ENCODE data around the gene UBAP1L. TPM values are rescaled to one million over a fixed set of nuclear protein-coding genes. Genes with fewer than 3 reads are reported as not detected.

Gene UBAP1L
- total RNA-seq, result 2.2 and 2.4 TPM in 2 replicates

DNA sequence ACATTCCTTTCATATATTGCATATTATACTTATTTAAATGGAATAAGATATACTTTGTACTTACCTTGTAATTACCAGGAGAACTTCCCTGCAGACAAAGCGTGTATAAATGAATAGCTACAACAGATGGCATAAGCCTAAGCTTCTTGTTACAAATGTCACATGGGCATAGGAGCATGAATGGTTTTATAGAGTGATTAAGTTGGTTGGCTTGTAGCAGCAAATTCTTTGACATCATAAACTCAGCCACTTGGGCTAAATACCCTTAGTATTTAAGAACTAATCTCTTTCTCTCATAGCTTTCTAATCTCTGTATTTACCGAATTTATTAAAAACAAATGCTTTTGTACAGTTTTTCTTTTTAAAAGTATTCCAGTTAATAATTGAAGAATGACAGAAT lies at the start of gene UBAP1L:
UBAP1L (minus strand) TSS at position 115 of the 400 bp plus-strand sequence. CDS start 8,985 bp downstream, outside the sequence.

DNA sequence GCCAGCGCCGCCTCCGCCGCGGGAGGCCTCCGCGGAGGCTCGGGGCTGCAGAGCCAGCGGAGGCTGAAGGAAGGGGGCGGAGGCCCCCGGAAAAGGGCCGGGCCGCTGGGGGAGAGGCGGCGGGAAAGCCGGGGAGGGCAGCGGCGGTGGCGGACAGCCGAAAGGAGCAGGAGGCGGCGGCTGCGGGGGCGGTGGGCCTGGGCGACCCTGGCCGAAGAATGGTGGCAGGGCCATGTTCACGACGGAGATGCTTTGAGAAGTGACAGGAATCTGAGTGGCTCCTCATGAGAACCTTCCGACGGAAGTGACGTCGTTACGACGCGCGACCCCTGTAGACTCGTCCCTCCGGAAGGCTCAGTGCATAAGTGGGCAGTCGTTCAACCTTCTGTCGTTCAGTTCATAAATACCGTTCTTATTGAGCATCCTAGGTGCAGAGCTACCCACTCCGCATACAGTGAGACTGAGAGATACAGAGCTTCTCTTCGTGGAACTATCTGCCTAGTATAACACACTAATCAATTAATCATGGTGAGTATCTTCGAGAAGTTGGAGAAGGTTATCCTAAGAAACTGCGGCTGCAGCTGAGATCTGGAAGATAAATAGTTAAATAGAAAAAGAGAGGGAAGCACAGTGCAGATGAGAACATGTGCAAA lies 18.7 kb upstream of the UBAP1L start, which contains the start of gene PDCD7:
PDCD7 (minus strand) TSS at position 261 of the 653 bp plus-strand sequence; CDS start at position 234, 27 bp downstream.

DNA sequence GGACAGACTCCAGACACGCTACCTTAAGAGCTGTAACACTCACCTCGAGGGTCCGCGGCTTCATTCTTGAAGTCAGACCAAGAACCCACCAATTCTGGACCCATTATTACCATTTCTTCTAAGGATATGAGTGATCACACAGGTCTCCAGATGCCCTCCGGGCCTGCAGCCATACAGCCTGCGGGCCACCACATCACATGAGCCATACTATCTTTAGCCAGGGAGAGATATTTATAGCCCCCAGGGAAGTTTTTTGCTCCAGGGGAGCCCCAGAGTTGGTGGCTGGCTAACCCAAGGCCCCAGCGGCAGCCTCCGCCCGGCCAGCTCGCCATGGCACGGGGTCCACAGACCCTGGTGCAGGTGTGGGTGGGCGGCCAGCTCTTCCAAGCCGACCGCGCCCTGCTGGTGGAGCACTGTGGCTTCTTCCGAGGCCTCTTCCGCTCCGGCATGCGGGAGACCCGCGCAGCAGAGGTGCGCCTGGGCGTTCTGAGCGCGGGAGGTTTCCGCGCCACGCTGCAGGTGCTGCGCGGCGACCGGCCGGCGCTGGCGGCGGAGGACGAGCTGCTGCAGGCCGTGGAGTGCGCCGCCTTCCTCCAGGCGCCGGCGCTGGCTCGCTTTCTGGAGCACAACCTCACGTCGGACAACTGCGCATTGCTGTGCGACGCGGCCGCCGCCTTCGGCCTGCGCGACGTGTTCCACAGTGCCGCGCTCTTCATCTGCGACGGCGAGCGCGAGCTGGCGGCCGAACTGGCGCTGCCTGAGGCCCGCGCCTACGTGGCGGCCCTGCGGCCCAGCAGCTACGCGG lies 38.3 kb downstream of the UBAP1L start, which contains the start of gene KBTBD13:
KBTBD13 (plus strand) TSS at position 261 of the 805 bp plus-strand sequence; CDS start at position 331, 70 bp downstream.

DNA sequence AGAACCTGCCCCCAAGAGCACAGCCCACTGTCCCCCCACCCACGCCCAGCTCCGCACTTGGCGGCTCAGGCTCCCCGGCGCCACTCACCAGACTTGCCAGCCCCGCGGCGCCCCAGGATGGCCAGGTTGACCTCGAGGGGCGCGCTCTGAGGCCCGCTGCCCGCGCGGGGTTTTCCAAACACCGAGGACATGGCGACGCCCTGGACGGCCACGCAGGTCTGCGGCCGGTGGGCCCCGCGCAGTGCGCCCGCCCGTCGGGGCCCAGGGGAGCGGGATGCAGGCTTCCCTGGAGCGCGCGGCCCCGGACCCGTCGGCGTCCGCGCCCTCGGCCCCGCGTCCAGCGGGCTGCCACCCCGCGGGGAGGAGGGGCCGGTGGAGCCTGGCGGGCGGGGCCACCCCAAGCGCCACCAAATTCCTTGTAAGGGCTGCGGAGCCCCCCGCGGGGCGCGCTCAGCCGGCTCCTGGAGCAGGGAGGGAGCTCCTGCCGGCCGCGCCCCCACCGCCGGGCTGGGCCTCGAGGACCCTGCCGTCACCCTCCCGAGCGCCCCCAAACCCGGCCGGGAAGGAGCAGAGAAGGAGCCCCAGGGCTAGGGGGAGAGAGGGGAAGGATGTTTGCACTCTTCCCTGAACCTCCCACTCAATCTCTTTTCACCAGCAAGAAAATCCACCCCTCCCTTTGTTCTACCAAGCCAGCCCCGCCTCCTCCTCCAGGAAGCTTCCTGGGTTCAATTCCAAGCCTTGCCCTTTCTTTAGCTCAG lies 47.2 kb downstream of the UBAP1L start, which contains the start of gene RASL12:
RASL12 (minus strand) TSS at position 347 of the 758 bp plus-strand sequence; CDS start at position 191, 156 bp downstream.

DNA sequence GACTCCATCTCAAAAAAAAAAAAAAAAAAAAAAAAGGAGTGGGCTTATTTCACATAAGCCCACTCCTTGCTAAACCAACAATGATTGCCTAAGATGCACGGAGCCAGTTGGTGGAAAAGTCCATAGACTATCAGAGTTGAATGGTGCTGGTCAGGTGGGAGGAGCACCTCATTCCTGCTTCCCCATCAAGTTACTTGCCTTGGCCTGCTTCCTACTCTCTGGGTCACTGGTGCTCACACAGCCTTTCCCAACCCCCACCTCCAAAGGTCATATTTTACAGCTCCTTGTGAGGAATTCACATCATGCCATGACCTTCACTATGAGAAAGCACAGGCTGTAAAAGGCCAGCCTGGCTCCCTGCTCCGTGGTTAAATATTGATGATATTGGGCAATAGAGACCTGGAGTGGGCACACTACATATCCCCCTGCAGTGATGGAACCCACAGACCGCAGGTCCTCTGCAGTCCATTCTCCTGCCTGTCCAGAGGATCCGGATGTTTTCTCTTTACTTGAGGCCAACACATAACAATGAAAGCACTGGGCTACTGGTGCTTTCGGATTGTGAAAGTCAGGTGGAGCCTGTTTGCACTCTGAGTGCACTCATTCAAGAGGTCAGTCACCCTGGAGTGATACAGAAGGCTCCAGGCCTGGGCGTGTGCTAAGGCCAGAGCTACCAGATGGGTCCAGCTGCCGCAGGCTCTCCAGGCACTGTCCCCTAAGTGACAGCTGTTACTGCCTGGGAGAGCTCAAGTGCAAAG lies 70.1 kb downstream of the UBAP1L start, which contains the start of gene SLC51B:
SLC51B (plus strand) TSS at position 664 of the 758 bp plus-strand sequence. CDS start 4,618 bp downstream, outside the sequence.

Other genes with a start within 250 kb of the UBAP1L start
- 6.7 and 9.1 TPM in 2 replicates for gene ANKDD1A, start 203.3 kb downstream of the UBAP1L start, total RNA-seq
- 72.9 and 87.0 TPM in 2 replicates for gene SPG21, start 125.3 kb downstream of the UBAP1L start, total RNA-seq
- gene MTFMT, start 85.6 kb downstream of the UBAP1L start, total RNA-seq, result 11.7 and 14.7 TPM in 2 replicates
- not detected in 2 replicates for gene SLC51B, start 69.8 kb downstream of the UBAP1L start, total RNA-seq
- 0.13 and 0.39 TPM in 2 replicates for gene RASL12, start 47.2 kb downstream of the UBAP1L start, total RNA-seq
- not detected in 2 replicates for gene KBTBD13, start 38.5 kb downstream of the UBAP1L start, total RNA-seq
- gene PDCD7, start 18.6 kb upstream of the UBAP1L start, total RNA-seq, result 15.1 and 16.1 TPM in 2 replicates
- gene CLPX, start 70.1 kb upstream of the UBAP1L start, total RNA-seq, result 36.2 and 36.8 TPM in 2 replicates
- 0.07 TPM in 2 replicates for gene CILP, start 96.3 kb upstream of the UBAP1L start, total RNA-seq
- 3.5 and 4.6 TPM in 2 replicates for gene PARP16, start 171.7 kb upstream of the UBAP1L start, total RNA-seq
- gene RNU5A-1, start 180.9 kb upstream of the UBAP1L start, total RNA-seq, result not detected in 2 replicates
- gene RNU5B-1, start 189.5 kb upstream of the UBAP1L start, total RNA-seq, result not detected in 2 replicates

Data from smooth muscle cell of the pulmonary artery (primary cell).